ENCODE results near the gene TLR7. TPM values are rescaled to one million over a fixed set of nuclear protein-coding genes. Genes with fewer than 3 reads are reported as not detected.

The TLR7 gene
- total and polyA plus RNA-seq, 2 donors (not counting 1 experiment from before 2014, with no cell fraction given): not detected

GRCh38 chrX:12843061-12843667, 23.7 kb upstream of the TLR7 start:
- TF ChIP-seq CTCF (conservative IDR thresholded peaks at IDR 0.05 in 1 of 2, IDR thresholded peaks at IDR 0.05 in 1 of 2; ENCODE audit: low read depth in 1 of 2, low read length in 2 of 2) (no peak), EZH2 (IDR thresholded peaks at IDR 0.05; ENCODE audit: low read length, missing control alignments) (no peak)
- no peaks in the 10 kb centered on the region for H3K27me3 ChIP-seq (ENCODE audit: control insufficient read depth, insufficient read depth, low read length)
- no peak for DNase-seq (ENCODE audit: low read depth in 2 of 2)

GRCh38 chrX:12843668-12844279, 23.1 kb upstream of the TLR7 start:
- no peak overlapping the region for H3K4me2 ChIP-seq (ENCODE audit: extremely low read depth, insufficient read depth, low read length)

More at GRCh38 chrX:12843061-12843667, 23.7 kb upstream of the TLR7 start:
- no peaks in the 10 kb centered on the region for H3K36me3 ChIP-seq (ENCODE audit: control insufficient read depth, insufficient read depth, low read length)
- H3K79me2 ChIP-seq (ENCODE audit: control insufficient read depth, insufficient read depth, low read length): no peaks in the 10 kb centered on the region
- H3K4me3 ChIP-seq (replicated peaks in 1 of 4; ENCODE audit: control extremely low read depth in 1 of 4, insufficient read depth in 1 of 4, low read depth in 3 of 4, low read length in 4 of 4): no peak overlapping the region
- H3K27ac ChIP-seq (ENCODE audit: insufficient read depth, low read length): no peak overlapping the region
- H3K4me2 ChIP-seq (ENCODE audit: extremely low read depth, insufficient read depth, low read length): no peak overlapping the region
- H4K20me1 ChIP-seq (ENCODE audit: control insufficient read depth, extremely low read depth, insufficient read depth, low read length): no peaks in the 10 kb centered on the region
- H3K4me1 ChIP-seq (ENCODE audit: control insufficient read depth, extremely low read depth, insufficient read depth, low read length): no peaks in the 10 kb centered on the region
- H3K9ac ChIP-seq (ENCODE audit: insufficient read depth, low read length): no peak overlapping the region
- H3K9me3 ChIP-seq (ENCODE audit: control insufficient read depth, insufficient read depth, low read depth, low read length): no peaks in the 10 kb centered on the region
- H2AFZ ChIP-seq (ENCODE audit: low read length): no peak overlapping the region

DNA sequence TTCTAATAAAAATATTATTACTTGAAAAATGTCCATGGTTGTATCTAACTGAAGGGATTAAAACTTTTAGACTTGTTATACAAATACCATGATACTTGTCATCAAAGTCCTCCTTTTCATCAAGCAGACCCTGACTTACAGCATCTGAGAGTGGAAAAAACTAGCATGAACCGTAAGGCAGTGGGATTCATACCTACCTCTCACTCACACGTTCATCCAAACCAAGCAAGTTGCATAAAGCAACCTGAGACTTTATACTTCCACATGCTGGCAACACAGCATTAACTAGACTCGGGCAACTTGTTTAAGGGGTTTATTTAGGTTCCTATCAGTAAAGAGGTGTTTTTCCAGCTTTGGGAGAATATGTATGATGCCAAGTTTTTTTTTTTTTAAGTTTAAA, 22.6 kb upstream of the TLR7 start:
- no peaks in the 10 kb centered on the region for H3K27me3 ChIP-seq (ENCODE audit: control insufficient read depth, insufficient read depth, low read length)
- H3K4me3 ChIP-seq (replicated peaks in 1 of 4; ENCODE audit: control extremely low read depth in 1 of 4, insufficient read depth in 1 of 4, low read depth in 3 of 4, low read length in 4 of 4): no peak overlapping the region
- no peak for TF ChIP-seq EZH2 (IDR thresholded peaks at IDR 0.05; ENCODE audit: low read length, missing control alignments)
- no peak for TF ChIP-seq CTCF (conservative IDR thresholded peaks at IDR 0.05 in 1 of 2, IDR thresholded peaks at IDR 0.05 in 1 of 2; ENCODE audit: low read depth in 1 of 2, low read length in 2 of 2)
- no peak overlapping the region for H2AFZ ChIP-seq (ENCODE audit: low read length)
- H3K27ac ChIP-seq (ENCODE audit: insufficient read depth, low read length): no peak overlapping the region
- no peaks in the 10 kb centered on the region for H3K36me3 ChIP-seq (ENCODE audit: control insufficient read depth, insufficient read depth, low read length)
- H3K9me3 ChIP-seq (ENCODE audit: control insufficient read depth, insufficient read depth, low read depth, low read length): no peaks in the 10 kb centered on the region
- H3K79me2 ChIP-seq (ENCODE audit: control insufficient read depth, insufficient read depth, low read length): no peaks in the 10 kb centered on the region
- no peak overlapping the region for H3K9ac ChIP-seq (ENCODE audit: insufficient read depth, low read length)
- DNase-seq (ENCODE audit: low read depth in 2 of 2): no peak
- no peaks in the 10 kb centered on the region for H4K20me1 ChIP-seq (ENCODE audit: control insufficient read depth, extremely low read depth, insufficient read depth, low read length)
- no peak overlapping the region for H3K4me2 ChIP-seq (ENCODE audit: extremely low read depth, insufficient read depth, low read length)
- H3K4me1 ChIP-seq (ENCODE audit: control insufficient read depth, extremely low read depth, insufficient read depth, low read length): no peaks in the 10 kb centered on the region

More at GRCh38 chrX:12843668-12844279, 23.1 kb upstream of the TLR7 start:
- Histone ChIP-seq H3K79me2 (ENCODE audit: control insufficient read depth, insufficient read depth, low read length) (no peaks in the 10 kb centered on the region), H3K4me3 (replicated peaks in 1 of 4; ENCODE audit: control extremely low read depth in 1 of 4, insufficient read depth in 1 of 4, low read depth in 3 of 4, low read length in 4 of 4) (no peak overlapping the region), H3K36me3 (ENCODE audit: control insufficient read depth, insufficient read depth, low read length) (no peaks in the 10 kb centered on the region), H2AFZ (ENCODE audit: low read length) (no peak overlapping the region), H3K4me1 (ENCODE audit: control insufficient read depth, extremely low read depth, insufficient read depth, low read length) (no peaks in the 10 kb centered on the region), H3K27ac (ENCODE audit: insufficient read depth, low read length) (no peak overlapping the region), H4K20me1 (ENCODE audit: control insufficient read depth, extremely low read depth, insufficient read depth, low read length) (no peaks in the 10 kb centered on the region), H3K9me3 (ENCODE audit: control insufficient read depth, insufficient read depth, low read depth, low read length) (no peaks in the 10 kb centered on the region), H3K27me3 (ENCODE audit: control insufficient read depth, insufficient read depth, low read length) (no peaks in the 10 kb centered on the region), H3K9ac (ENCODE audit: insufficient read depth, low read length) (no peak overlapping the region)
- TF ChIP-seq CTCF (conservative IDR thresholded peaks at IDR 0.05 in 1 of 2, IDR thresholded peaks at IDR 0.05 in 1 of 2; ENCODE audit: low read depth in 1 of 2, low read length in 2 of 2): no peak
- no peak for TF ChIP-seq EZH2 (IDR thresholded peaks at IDR 0.05; ENCODE audit: low read length, missing control alignments)
- DNase-seq (ENCODE audit: low read depth in 2 of 2): no peak
